Psoas muscle (tissue), 8 donors: Measurements from ENCODE around the gene RNASE13. TPM values are rescaled to one million over a fixed set of nuclear protein-coding genes. Genes with fewer than 3 reads are reported as not detected.
"Not testable (repeated sequence)": the region's sequence is repeated elsewhere in the genome, so short reads cannot be mapped to it uniquely, and the experiment has no call there.

Source experiments
- ATAC-seq, 4 donors: fragments of 200-7000 bp; cut with Tn5 transposase; one replicate each; pipeline ENCODE4 v1.9.1; 2020; ENCODE audit warnings: moderate library complexity in 3 of 4, mild to moderate bottlenecking in 2 of 4
- DNase-seq, 2 donors: peaks; one replicate each; pipeline ENCODE4 v3.0.0-alpha.2; 2020
- H3K27ac ChIP-seq: fragments of 200-600 bp; one replicate; pipeline ENCODE4 v1.8.0; 2022
- H3K27me3 ChIP-seq, 3 donors: fragments of 200-600 bp in 1 of 3; one replicate each; pipeline versions ENCODE4 v1.6.1 to v1.8.0; 2013 to 2022; ENCODE audit warnings: low read length in 2 of 3, mild to moderate bottlenecking in 2 of 3, moderate library complexity in 1 of 3; ENCODE audit not compliant: insufficient read depth in 3 of 3
- H3K36me3 ChIP-seq, 2 donors: fragments of 200-600 bp in 1 of 2; one replicate each; pipeline versions ENCODE4 v1.6.1 to v1.8.0; 2013 to 2022; ENCODE audit warnings: low read depth in 1 of 2, mild to moderate bottlenecking in 1 of 2, moderate library complexity in 1 of 2; ENCODE audit not compliant: insufficient read depth in 1 of 2
- H3K4me1 ChIP-seq: fragments of 200-600 bp; one replicate; pipeline ENCODE4 v1.8.0; 2022
- H3K4me3 ChIP-seq: fragments of 200-600 bp; one replicate; pipeline ENCODE4 v1.8.0; 2022; ENCODE audit warnings: mild to moderate bottlenecking
- H3K9me3 ChIP-seq: fragments of 200-600 bp; one replicate; pipeline ENCODE4 v1.8.0; 2022
- WGBS, 3 donors: extraction: QIAGEN DNeasy Blood & Tissue Kit; methylation state at CpG; one replicate each; pipeline versions ENCODE4 v1.1.6 to v1.1.7; 2013; 5-methylcytosine and 5-hydroxymethylcytosine counted together
- intact Hi-C, 2 donors: fragments of 100-400 bp; cut with DNase I; formaldehyde crosslinking; loops; one replicate each; pipeline versions ENCODE4 v1.11.0 to v1.14.2; 2022
- polyA plus RNA-seq, 3 donors: library from polyadenylated mRNA; stranded (reverse); fragments of 200-250 nt; gene quantifications; one replicate each; pipeline ENCODE4 v1.2.3, GENCODE V29; 2013
- total RNA-seq, 4 donors: library from RNA; stranded (reverse); fragmentation: NEBNext Ultra II Directional in 2 of 4; extraction: Animal tissue kit (Norgen Biotek cat#: 25700) in 2 of 4; gene quantifications; one replicate each; pipeline versions ENCODE4 v1.2.1 to v1.2.4, GENCODE V29; 2021 to 2023
- TF ChIP-seq, protein P1 (sequence below): fragments of 200-600 bp; IDR thresholded peaks from one replicate; pipeline ENCODE4 v1.8.0; 2022; ENCODE audit warnings: antibody characterized with exemption
- donor health status: healthy with polysubstance abuse.
- donor health status: DM: no; HTN: no; CAD: no; lungs with moderate emphysema.
- donor health status: Bipolar disorder and iron deficiency.
- donor health status: healthy.
- donor health status: DM: yes; HTN: yes; CAD: no.
- donor health status: DM: no; HTN: no; CAD: no.
- donor health status: DM: no; HTN: no; CAD: no.
- donor health status: DM: yes; HTN: yes; CAD: no.

The RNASE13 gene
- total and polyA plus RNA-seq, 7 donors = 0.05 TPM; not detected in 6

GRCh38 chr14:21014761-21015190 lies 19.8 kb downstream of the RNASE13 start:
- no peaks in the 10 kb centered on the region for H3K27me3 ChIP-seq
- H3K4me3 ChIP-seq = peak overlapping the region; percentile 23
- TF ChIP-seq, protein P1, sequence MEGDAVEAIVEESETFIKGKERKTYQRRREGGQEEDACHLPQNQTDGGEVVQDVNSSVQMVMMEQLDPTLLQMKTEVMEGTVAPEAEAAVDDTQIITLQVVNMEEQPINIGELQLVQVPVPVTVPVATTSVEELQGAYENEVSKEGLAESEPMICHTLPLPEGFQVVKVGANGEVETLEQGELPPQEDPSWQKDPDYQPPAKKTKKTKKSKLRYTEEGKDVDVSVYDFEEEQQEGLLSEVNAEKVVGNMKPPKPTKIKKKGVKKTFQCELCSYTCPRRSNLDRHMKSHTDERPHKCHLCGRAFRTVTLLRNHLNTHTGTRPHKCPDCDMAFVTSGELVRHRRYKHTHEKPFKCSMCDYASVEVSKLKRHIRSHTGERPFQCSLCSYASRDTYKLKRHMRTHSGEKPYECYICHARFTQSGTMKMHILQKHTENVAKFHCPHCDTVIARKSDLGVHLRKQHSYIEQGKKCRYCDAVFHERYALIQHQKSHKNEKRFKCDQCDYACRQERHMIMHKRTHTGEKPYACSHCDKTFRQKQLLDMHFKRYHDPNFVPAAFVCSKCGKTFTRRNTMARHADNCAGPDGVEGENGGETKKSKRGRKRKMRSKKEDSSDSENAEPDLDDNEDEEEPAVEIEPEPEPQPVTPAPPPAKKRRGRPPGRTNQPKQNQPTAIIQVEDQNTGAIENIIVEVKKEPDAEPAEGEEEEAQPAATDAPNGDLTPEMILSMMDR = peak; percentile 99
- 0 to 1% (median 1%) methylated on average over 4 of the region's 4 CpGs for WGBS, 3 donors
- no peaks in the 10 kb centered on the region for H3K9me3 ChIP-seq
- peak; percentile 81 to 90 for DNase-seq
- peak overlapping the region; percentile 63 for H3K27ac ChIP-seq
- peak; percentile 74 to 86 (median 82) for ATAC-seq
- peaks cover 54% of the 10 kb centered on the region for H3K4me1 ChIP-seq
- H3K36me3 ChIP-seq = peaks cover 2 to 38% of the 10 kb centered on the region in 2 donors
- intact Hi-C loops = loop anchor here (1.0 to 5.0 kb wide), 4 partner anchors 25 to 90 kb away; no protein-coding TSS in a partner anchor

GRCh38 chr14:21011136-21011535 lies 23.5 kb downstream of the RNASE13 start:
- ATAC-seq = no peak
- DNase-seq = no peak
- Histone ChIP-seq H3K4me1 (peaks cover 19% of the 10 kb centered on the region), H3K27me3 (no peaks in the 10 kb centered on the region), H3K27ac (no peak overlapping the region), H3K36me3 (peaks cover 0 to 2% of the 10 kb centered on the region in 2 donors), H3K9me3 (no peaks in the 10 kb centered on the region), H3K4me3 (no peak overlapping the region)
- intact Hi-C loops = no loop called here
- 73 to 79% (median 73%) methylated on average over 1 of the region's 1 CpG for WGBS, 3 donors
- TF ChIP-seq, protein P1 = no peak

DNA sequence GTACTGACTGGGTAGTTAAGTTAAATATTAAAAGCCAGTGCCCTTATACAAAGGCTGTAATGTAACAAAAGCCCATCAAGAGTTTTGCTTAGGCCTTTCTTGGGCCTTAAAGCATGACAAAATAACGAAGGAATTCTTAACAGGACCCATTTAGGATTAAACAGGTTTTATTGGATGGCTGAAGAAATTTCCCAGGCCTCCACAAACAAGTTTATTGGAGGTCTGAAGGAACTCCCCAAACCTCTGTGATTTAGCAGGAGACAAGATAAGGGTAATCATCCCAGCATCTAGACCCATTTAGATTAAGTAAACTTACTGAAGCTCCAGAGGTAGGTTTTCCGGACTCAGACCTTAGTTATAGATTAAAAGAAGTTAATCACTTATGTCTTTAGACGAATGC lies 24.9 kb downstream of the RNASE13 start:
- H3K9me3 ChIP-seq, H3K27me3 ChIP-seq, H3K36me3 ChIP-seq, H3K4me3 ChIP-seq, ATAC-seq, H3K4me1 ChIP-seq, DNase-seq, intact Hi-C loops, H3K27ac ChIP-seq: not testable (repeated sequence)
- WGBS, 3 donors = 73 to 77% (median 74%) methylated on average over 3 of the region's 3 CpGs

DNA sequence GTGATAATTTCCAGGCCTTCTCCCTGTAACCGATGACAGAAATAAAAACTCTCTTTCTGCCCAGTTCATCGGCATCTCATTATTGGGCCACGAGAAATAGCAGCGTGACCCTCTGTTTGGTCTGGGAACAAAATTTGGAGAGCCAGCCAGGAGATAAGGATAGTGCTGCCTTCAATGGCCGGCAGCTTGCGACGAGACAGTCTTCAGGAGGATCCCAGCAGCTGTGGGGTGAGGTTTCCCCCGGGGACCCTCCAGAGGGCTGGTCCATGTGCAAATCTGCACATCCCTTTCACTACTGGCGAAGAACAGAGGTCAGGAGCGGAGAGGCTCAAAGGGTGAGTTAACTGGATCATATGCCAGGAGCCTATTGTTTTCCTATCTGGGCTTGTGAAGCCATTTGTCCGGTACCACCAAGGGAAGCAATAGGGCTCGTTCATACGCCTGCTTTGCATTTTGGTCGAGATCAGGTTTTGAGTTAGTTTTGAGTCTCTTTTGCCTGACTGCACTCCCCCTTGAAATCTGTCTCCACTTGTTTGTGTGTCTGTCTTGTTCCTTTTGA lies 30.7 kb downstream of the RNASE13 start:
- DNase-seq (peak in 1 of 2 donors; percentile 63), ATAC-seq (peak in 1 of 4 donors; percentile 43)
- intact Hi-C loops = loop anchor here in 1 of 2 donors (5.0 kb wide), 1 partner anchor 48 kb away; no protein-coding TSS in a partner anchor
- Histone ChIP-seq H3K4me3 (no peak overlapping the region), H3K27ac (no peak overlapping the region), H3K27me3 (no peaks in the 10 kb centered on the region), H3K9me3 (no peaks in the 10 kb centered on the region), H3K4me1 (no peaks in the 10 kb centered on the region), H3K36me3 (no peaks in the 10 kb centered on the region)
- TF ChIP-seq, protein P1 = no peak
- WGBS, 3 donors = 71 to 76% (median 72%) methylated on average over 14 of the region's 14 CpGs

DNA sequence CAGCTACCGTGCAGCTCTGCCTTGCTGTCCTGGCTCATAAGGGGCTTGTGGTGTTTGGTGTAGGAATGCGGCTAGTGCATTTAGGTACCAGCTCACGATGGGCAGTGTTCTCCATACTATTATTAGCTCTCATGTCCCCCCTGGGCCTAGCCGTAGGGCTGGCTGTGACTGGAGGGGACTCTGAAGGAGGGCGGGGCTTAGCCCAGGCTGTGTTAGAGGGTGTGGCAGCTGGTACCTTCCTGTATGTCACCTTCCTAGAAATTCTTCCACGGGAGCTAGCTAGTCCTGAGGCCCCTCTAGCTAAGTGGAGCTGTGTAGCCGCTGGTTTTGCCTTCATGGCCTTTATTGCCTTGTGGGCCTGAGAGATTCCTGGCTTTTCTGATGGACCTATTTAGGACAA lies 33.4 kb downstream of the RNASE13 start:
- H3K27me3 ChIP-seq = no peaks in the 10 kb centered on the region
- no peaks in the 10 kb centered on the region for H3K9me3 ChIP-seq
- ATAC-seq = no peak
- no peak for DNase-seq
- 71 to 76% (median 72%) methylated on average over 7 of the region's 7 CpGs for WGBS, 3 donors
- no peaks in the 10 kb centered on the region for H3K4me1 ChIP-seq
- H3K4me3 ChIP-seq = no peak overlapping the region
- no peak overlapping the region for H3K27ac ChIP-seq
- TF ChIP-seq, protein P1 = no peak
- peaks cover 0 to 15% of the 10 kb centered on the region in 2 donors for H3K36me3 ChIP-seq
- intact Hi-C loops = loop anchor here in 1 of 2 donors (5.0 kb wide), 1 partner anchor 51 kb away; no protein-coding TSS in a partner anchor
